NCI-H345 treated with DMSO at 0.1 percent for 48 hours (cell line): ENCODE data around the gene CENPQ.

Source experiments
- DNase-seq: peaks from one replicate; lab custom pipeline; 2025; ENCODE audit not compliant: unreplicated experiment; lab: John Stamatoyannopoulos, UW

Gene CENPQ

GRCh38 chr6:49504666-49505065, 41.5 kb downstream of the CENPQ start:
- DNase-seq = no peak

GRCh38 chr6:49506569-49507111, 43.5 kb downstream of the CENPQ start:
- DNase-seq = no peak

GRCh38 chr6:49509342-49509741, 46.2 kb downstream of the CENPQ start:
- DNase-seq = no peak

DNA sequence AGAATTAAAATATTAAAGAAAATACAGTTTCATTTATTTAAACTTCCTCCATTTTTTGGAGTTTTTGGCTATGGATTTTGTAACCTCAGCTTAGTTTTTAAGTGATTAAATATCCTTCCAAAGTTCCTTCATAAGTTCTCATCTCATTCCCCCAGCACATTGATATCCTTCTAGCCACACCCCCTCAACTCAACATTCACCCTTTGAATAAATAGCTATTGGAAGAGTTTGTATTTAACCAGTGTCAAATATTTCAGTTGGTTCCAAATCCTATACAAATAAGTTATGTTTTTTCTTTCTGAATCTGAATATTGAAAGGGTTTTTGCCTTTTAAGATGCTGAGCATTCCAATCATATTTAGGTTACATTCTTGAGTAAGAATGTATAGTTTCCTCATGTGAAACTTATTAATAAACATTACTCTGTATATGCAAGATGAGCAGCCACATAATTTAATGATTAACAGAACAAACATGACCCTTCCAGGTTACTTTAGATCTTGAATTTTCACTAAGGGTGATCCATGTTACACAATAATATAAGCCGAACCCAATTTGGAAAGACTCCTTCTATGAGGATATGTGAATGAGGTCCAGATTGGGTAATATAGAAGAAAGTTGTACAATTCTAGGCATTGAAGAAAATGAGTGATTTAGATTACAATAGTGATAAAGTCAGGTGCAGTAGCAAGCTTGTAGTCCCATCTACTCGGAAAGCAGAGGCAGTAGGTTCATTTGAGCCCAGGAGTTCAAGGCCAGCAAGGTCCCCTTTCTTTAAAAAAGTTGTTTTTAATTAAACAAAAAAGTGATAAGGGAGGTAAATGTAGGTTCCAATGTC, 50.2 kb downstream of the CENPQ start:
- no peak for DNase-seq

DNA sequence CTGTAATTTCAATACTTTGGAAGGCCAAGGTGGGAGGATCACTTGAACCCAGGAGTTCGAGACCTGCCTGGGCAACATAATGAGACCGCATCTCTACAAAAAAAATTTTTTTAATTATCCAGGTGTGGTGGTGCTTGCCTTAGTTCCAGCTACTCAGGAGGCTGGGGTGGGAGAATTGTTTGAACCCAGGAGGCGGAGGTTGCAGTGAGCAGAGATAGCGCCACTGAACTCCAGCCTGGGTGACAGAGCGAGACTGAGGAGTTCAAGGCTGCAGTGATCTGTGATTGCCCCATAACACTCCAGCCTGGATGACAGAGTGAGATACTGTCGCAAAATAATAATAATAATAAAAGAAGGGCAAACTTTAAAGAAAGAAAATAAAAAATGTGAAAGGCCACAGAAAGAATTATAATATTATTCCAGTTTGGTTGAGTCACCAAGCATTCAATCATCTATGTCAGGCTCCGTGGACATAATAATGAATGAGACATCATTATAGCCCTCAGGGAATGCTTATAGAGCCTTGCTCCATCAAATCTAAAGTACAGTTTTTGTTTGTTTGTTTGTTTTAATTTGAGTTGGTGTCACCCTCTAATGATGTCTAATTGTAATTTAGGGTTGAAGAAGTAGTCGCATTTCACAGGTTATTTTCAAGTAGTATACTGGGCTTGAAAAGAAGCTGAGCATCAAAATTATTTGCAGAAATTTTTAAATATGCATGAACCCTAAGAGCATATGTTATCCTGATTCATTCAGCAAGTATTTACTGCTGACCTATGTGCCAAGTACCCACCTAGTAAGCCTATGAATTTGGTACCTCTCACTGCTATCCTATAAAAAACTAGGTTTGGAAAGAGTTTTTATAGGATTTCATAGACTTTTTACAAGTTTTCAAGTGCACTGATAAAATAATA, 51.7 kb downstream of the CENPQ start:
- no peak for DNase-seq

- DNase-seq = no peak
Observed at GRCh38 chr6:49515485-49516146, 52.4 kb downstream of the CENPQ start.

GRCh38 chr6:49516147-49516505, 53.0 kb downstream of the CENPQ start:
- no peak for DNase-seq

GRCh38 chr6:49517919-49518318, 54.7 kb downstream of the CENPQ start:
- no peak for DNase-seq

GRCh38 chr6:49519660-49520059, 56.5 kb downstream of the CENPQ start:
- no peak for DNase-seq

DNA sequence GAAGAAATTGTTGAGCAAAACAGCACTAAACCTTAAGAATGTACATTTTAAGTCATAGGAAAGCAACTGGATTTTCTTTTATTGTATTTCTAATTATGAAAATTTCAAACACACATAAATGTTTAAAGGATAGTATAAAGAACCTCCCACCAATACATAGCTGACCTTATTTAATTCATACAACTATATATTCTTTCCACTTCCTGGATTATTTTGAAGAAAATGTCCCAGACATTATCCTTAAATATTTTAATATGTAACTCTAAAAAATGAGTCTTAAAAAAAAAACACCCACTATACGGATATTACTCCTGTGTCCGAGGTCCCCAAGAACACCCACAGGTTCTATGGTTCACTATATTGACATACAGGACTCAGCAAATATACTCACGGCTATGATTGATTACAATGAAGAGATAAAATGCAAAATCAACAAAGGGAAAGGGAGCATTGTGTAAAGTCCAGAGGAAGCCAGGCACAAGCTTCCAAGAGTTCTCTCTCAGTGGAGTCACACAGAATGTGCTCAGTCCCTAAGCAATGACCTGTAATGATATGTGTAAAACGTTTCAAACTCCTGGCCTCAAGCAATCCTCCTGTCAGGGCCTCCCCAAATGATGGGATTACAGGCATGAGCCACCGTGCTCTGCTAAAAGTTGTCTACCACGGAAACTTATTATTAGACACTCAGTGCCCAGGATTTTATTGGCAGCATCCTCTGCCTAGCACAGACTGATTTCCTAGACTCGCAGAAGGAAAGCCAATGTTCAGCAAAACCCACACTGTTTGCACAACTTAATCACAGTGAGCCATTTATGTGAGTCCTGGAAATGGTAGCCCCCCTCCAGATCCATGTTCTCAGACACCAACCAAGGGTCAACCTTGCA, 59.8 kb downstream of the CENPQ start:
- DNase-seq = no peak

DNA sequence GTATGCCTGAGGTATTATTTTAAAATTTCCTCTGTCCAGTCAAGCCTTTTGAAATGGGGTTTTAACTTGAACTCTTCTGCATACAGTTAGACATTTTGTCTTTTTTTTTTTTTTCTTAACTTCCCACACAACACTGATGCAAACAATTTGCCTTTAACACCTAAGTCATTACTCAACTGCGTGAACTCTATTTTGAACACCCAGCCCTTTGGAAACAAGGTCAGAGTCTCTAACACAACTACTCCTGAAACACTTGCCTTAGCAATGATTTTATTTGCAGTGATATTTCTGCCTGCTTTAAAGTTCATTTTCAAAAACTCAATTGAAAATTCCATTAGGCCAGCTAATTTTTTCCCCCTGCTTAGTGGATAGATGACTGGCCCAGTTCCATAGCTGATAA, 60.7 kb downstream of the CENPQ start:
- DNase-seq = no peak

GRCh38 chr6:49524541-49524940, 61.4 kb downstream of the CENPQ start:
- no peak for DNase-seq

GRCh38 chr6:49526598-49526997, 63.4 kb downstream of the CENPQ start:
- no peak for DNase-seq

GRCh38 chr6:49527320-49527719, 64.2 kb downstream of the CENPQ start:
- no peak for DNase-seq

DNA sequence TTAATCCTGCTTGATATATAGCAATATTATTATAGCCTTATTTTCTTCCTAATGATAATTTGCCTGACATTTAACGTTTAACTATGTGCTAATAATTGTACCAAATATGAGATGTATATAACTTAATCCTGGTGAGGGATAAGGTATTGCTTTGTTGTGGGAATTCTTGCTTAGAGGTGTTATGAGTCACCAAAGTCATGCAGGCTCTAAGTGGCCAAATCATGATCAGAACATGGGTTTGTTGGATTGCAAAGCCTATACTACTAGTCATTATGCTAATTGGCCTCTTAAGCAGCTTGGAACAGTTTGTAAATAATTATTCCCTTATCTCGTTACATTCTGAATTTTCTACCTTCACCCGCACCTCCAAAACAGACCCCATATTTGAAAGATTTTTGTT, 65.4 kb downstream of the CENPQ start:
- no peak for DNase-seq

DNA sequence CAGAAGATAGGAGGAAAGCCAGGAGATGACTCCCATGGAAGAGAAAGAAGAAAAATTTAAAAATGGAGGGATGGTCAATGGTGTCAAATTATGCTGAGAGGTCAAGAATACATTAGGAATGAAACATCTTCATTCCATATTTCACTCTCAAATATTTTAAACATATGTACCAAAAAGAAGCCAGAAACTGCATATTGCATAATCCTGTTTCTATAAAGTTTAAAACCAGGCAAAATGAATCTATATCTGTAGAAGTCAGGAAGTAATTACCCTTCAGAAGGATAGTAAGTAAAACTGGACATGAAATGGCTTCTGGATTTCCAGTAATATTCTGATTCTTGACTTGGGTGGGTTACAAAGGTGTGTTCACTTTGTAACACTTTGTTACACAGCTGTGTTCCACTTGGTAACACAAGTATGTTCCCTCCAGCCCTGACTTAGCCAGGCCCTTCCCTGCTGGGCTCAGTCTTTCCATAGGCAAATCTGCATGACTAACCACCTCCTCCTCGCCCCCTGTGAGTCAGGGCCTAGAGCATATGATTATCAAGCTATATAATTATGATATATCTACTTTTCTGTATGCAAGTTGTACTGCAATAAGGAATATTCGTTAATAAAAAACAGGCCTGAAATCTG, 67.1 kb downstream of the CENPQ start:
- DNase-seq = no peak

DNA sequence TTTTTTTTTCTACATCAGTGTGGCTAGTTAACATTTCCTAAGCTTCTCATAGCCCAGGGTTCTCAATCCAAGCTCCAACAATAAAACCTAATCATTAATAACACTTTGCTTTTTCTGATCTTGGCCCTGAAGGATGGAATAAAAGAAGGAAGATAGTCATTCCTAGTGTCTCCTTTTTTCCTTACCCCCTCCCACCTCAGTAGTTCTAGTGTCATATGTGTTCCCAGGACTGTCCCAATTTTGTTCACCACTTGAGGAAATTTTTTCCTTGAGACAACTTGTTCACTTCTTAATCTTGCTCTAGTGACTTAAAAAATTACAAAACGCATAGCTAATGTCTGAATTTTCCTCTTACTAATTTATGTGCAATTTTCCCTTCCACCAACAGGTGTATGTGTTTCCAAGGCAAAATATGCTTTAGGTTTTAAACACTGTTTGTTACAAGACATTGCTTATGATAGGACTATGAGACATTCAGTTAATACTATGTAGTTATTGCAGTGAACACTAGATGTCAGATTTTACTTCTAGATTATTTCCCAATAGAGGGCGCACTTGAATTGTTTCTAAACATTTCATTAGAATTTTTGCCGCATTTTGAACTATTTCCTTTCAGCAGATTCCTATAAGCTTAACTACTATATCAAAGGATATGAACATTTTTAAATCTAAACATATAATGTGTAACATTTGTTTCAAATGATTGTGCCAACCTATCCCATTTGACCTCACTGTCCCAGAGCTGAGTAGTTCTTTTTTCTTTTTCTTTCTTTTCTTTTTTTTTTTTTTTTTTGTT, 68.8 kb downstream of the CENPQ start:
- peak; percentile 75 for DNase-seq

DNA sequence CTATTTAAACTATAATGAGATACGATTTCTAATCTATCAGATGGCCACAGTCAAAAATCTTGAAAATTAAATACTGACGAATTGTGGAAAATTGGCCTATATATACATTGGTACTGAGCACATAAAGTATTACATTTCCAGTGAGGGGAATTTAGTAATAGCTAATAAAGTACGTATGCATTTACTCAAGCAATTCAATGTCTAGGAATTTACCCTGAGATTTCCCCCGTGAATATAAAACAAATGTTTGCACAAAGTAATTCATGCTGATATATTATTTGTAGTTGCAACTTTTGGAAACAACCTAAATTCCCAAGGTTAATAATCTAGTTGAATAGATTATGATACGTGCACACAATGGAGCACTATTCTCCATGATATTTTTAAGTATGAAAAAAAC, 72.6 kb downstream of the CENPQ start:
- DNase-seq = no peak

GRCh38 chr6:49539102-49539501, 75.9 kb downstream of the CENPQ start:
- DNase-seq = no peak
